ENCODE measurements around the gene PPEF2. TPM values are rescaled to one million over a fixed set of nuclear protein-coding genes. Genes with fewer than 3 reads are reported as not detected.

Gene PPEF2
- total RNA-seq, 1 experiment from 2014 or later: not detected

DNA sequence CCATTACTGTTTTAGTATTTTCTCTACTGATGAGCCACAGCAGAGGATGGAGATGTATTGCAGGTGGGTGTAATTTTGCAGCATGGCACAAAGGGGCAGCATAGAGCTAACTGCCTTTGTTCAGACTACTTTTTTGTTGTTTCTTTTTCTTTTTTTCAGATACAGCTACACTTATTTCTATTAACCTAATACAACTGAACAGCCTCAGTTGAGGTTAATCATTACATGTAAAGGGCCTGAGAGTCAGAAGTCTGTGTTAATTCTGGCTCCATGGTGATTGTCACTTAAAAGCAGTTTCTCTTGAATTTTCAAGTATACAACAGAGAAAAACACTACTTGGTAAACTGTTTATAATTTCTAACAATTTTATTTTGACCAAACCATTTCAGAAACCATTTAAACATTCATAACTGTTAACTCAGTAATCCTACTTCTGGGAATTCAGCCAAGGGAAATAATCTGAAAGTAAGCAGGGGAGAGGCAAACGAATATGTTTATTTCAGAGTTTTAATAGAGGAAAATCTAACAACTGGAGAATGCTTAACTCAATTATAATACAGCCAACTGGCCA is 13.9 kb upstream of the PPEF2 start:
- no peak overlapping the region for H3K27ac ChIP-seq (ENCODE audit: insufficient read length, low read depth, low read length)
- H3K9ac ChIP-seq (ENCODE audit: extremely low read depth, insufficient read length, low read length): no peak overlapping the region
- H3K56ac ChIP-seq (ENCODE audit: insufficient read length, low read depth, low read length): no peak overlapping the region

More for the DNA sequence above, 13.9 kb upstream of the PPEF2 start:
- DNase-seq: peak; percentile 34
- no peak overlapping the region for H3K4me2 ChIP-seq (ENCODE audit: insufficient read depth, insufficient read length, low read length)
- H2AFZ ChIP-seq (ENCODE audit: low read length): no peak overlapping the region
- no peak overlapping the region for H3K23ac ChIP-seq (ENCODE audit: insufficient read length, low read depth, low read length)
- H2BK12ac ChIP-seq (ENCODE audit: insufficient read length, low read depth, low read length): no peak overlapping the region
- H3K4me1 ChIP-seq (ENCODE audit: insufficient read depth, low read length): 0 out of 2 replicates have a peak, but pooled peaks cover 2% of the 10 kb centered on the region
- Mint-ChIP-seq H3K4me3 (no peak overlapping the region), H3K36me3 (ENCODE audit: insufficient read depth in 1 of 3, low read depth in 3 of 3) (peaks cover 7 to 15% (median 7%) of the 10 kb centered on the region in 3 experiments), H3K27me3 (ENCODE audit: low read depth) (no peaks in the 10 kb centered on the region), H3K9me3 (peaks cover 4 to 8% of the 10 kb centered on the region in 2 experiments), H3K4me1 (peaks cover 17% of the 10 kb centered on the region in 2 experiments), H3K27ac (no peak overlapping the region)
- no peak overlapping the region for H3K4ac ChIP-seq (ENCODE audit: low read depth, low read length)
- no peak overlapping the region for H2BK15ac ChIP-seq (ENCODE audit: low read depth, low read length)
- no peaks in the 10 kb centered on the region for H3K9me3 ChIP-seq (ENCODE audit: control insufficient read depth, low read depth, low read length)
- H3K79me2 ChIP-seq (ENCODE audit: insufficient read depth, low read length): no peaks in the 10 kb centered on the region
- no peak overlapping the region for H2BK120ac ChIP-seq (ENCODE audit: low read depth, low read length, poor library complexity, severe bottlenecking)
- H2BK20ac ChIP-seq (ENCODE audit: low read depth, low read length, poor library complexity, severe bottlenecking): no peak overlapping the region
- H3K23me2 ChIP-seq (ENCODE audit: insufficient read length, low read depth, low read length, poor library complexity, severe bottlenecking): no peaks in the 10 kb centered on the region
- H2AK5ac ChIP-seq (ENCODE audit: insufficient read length, low read length): no peak overlapping the region
- no peak overlapping the region for H4K91ac ChIP-seq (ENCODE audit: insufficient read length, low read depth, low read length)
- WGBS (ENCODE audit: extremely low coverage, insufficient read length, low lambda C conversion rate): no CpG with 5 or more reads among the region's 1 CpG
- no peak overlapping the region for H3K18ac ChIP-seq (ENCODE audit: insufficient read length, low read depth, low read length)
- H3K79me1 ChIP-seq (ENCODE audit: insufficient read depth, low read depth, low read length, poor library complexity, severe bottlenecking): no peaks in the 10 kb centered on the region
- no peak overlapping the region for H4K5ac ChIP-seq (ENCODE audit: insufficient read length, low read depth, low read length)
- peak; percentile 85 for TF ChIP-seq CTCF (conservative IDR thresholded peaks at IDR 0.05)
- no peak overlapping the region for H3T11ph ChIP-seq (ENCODE audit: low read length)
- H3K27me3 ChIP-seq (ENCODE audit: insufficient read depth, low read length): no peaks in the 10 kb centered on the region
- no peak overlapping the region for H2BK5ac ChIP-seq (ENCODE audit: insufficient read length, low read length)
- H4K8ac ChIP-seq (replicated peaks; ENCODE audit: insufficient read length, low read depth, low read length): no peak overlapping the region
- H4K20me1 ChIP-seq (ENCODE audit: control insufficient read depth, insufficient read depth, insufficient read length): no peaks in the 10 kb centered on the region
- no peak overlapping the region for H3K14ac ChIP-seq (ENCODE audit: insufficient read depth, low read length)

All from H9 (cell line).